DND-41 (cell line): ENCODE data around the gene BAX.

ENCODE experiments used
- CTCF ChIP-seq: IDR thresholded peaks from 2 replicates; pipeline ENCODE4 v1.5.1; 2012; ENCODE audit warnings: borderline replicate concordance, low read length, moderate library complexity, mild to moderate bottlenecking; ENCODE audit not compliant: poor library complexity, severe bottlenecking; ENCODE audit errors: extremely low read depth
- EZH2 ChIP-seq: IDR thresholded peaks from 3 replicates; pipeline ENCODE4 v1.6.1; 2012; ENCODE audit warnings: borderline replicate concordance, low read depth, mild to moderate bottlenecking, moderate library complexity, low read length, inconsistent platforms; ENCODE audit not compliant: severe bottlenecking

- TF ChIP-seq CTCF (no peak), EZH2 (no peak)
Observed at GRCh38 chr19:48907671-48908070, 47.0 kb upstream of the BAX start.
